Astrocyte (in vitro differentiated cells and primary cell): ENCODE data around the gene TRERF1. TPM values are rescaled to one million over a fixed set of nuclear protein-coding genes. Genes with fewer than 3 reads are reported as not detected.
A peak's percentile ranks its signal among the peaks of the same experiment; 100 is the strongest.

ENCODE experiments used
- DNase-seq: peaks from one replicate; pipeline ENCODE4 v3.0.0-alpha.2; 2010; ENCODE audit warnings: low read depth
- FAIRE-seq: peaks from 2 replicates; lab custom pipeline; 2011; peaks lifted over from hg19 to GRCh38; lab: Jason Lieb, UNC
- H2AFZ ChIP-seq: 2 replicates; pipeline ENCODE4 v1.6.0; 2012; ENCODE audit warnings: low read depth, low read length, inconsistent platforms
- H3K27ac ChIP-seq: 2 replicates; pipeline ENCODE4 v1.5.1; 2011; ENCODE audit warnings: low read depth, low read length, inconsistent platforms
- H3K27me3 ChIP-seq: 2 replicates; pipeline ENCODE4 v1.6.0; 2011; ENCODE audit warnings: low read length, inconsistent platforms; ENCODE audit not compliant: insufficient read depth
- H3K36me3 ChIP-seq: 2 replicates; pipeline ENCODE4 v1.5.1; 2011; ENCODE audit warnings: low read length, inconsistent platforms; ENCODE audit not compliant: insufficient read depth
- H3K4me1 ChIP-seq: 2 replicates; pipeline ENCODE4 v1.5.1; 2011; ENCODE audit warnings: low read length, inconsistent platforms; ENCODE audit not compliant: insufficient read depth
- H3K4me2 ChIP-seq: 2 replicates; pipeline ENCODE4 v1.6.0; 2012; ENCODE audit warnings: low read length, inconsistent platforms
- H3K4me3 ChIP-seq: 2 replicates; pipeline ENCODE4 v1.5.1; 2011; ENCODE audit warnings: low read depth, mild to moderate bottlenecking, low read length, inconsistent platforms; ENCODE audit not compliant: insufficient read depth
- H3K79me2 ChIP-seq: 2 replicates; pipeline ENCODE4 v1.6.0; 2012; ENCODE audit warnings: mild to moderate bottlenecking, low read length, inconsistent platforms; ENCODE audit not compliant: insufficient read depth
- H3K9ac ChIP-seq: 2 replicates; pipeline ENCODE4 v1.6.0; 2012; ENCODE audit warnings: mild to moderate bottlenecking, low read length, inconsistent platforms
- H3K9me3 ChIP-seq: 2 replicates; pipeline ENCODE4 v1.5.1; 2012; ENCODE audit warnings: low read depth, mild to moderate bottlenecking, low read length, inconsistent platforms; ENCODE audit not compliant: insufficient read depth
- H4K20me1 ChIP-seq: 2 replicates; pipeline ENCODE4 v1.6.0; 2012; ENCODE audit warnings: low read length, inconsistent platforms; ENCODE audit not compliant: insufficient read depth
- H3K27ac Mint-ChIP-seq: one replicate; pipeline ENCODE4 v1.8.0; 2021; ENCODE audit warnings: mild to moderate bottlenecking, mixed read lengths; ENCODE audit not compliant: unreplicated experiment
- H3K27me3 Mint-ChIP-seq: one replicate; pipeline ENCODE4 v1.8.0; 2021; ENCODE audit warnings: low read depth, mixed read lengths; ENCODE audit not compliant: unreplicated experiment
- H3K36me3 Mint-ChIP-seq: one replicate; pipeline ENCODE4 v1.8.0; 2021; ENCODE audit warnings: low read depth, mixed read lengths; ENCODE audit not compliant: unreplicated experiment
- H3K4me1 Mint-ChIP-seq: one replicate; pipeline ENCODE4 v1.8.0; 2021; ENCODE audit warnings: low read depth, mixed read lengths; ENCODE audit not compliant: unreplicated experiment
- H3K4me3 Mint-ChIP-seq: one replicate; pipeline ENCODE4 v1.8.0; 2021; ENCODE audit warnings: mild to moderate bottlenecking, moderate library complexity, mixed read lengths; ENCODE audit not compliant: unreplicated experiment
- H3K9me3 Mint-ChIP-seq: one replicate; pipeline ENCODE4 v1.8.0; 2021; ENCODE audit warnings: mild to moderate bottlenecking, mixed read lengths; ENCODE audit not compliant: unreplicated experiment
- EZH2 ChIP-seq: IDR thresholded peaks from 2 replicates; pipeline ENCODE4 v1.6.1; 2012; ENCODE audit warnings: mild to moderate bottlenecking, low read length, inconsistent platforms; ENCODE audit not compliant: insufficient read depth
- total RNA-seq: library from RNA; stranded (reverse); gene quantifications from 2 replicates; pipeline ENCODE4 v1.2.1, GENCODE V29; 2021
- TF ChIP-seq, protein P1 (sequence below): IDR thresholded peaks from 2 replicates; pipeline ENCODE4 v1.5.1; 2011; ENCODE audit warnings: low read depth, mild to moderate bottlenecking, inconsistent platforms, low read length, moderate library complexity; ENCODE audit not compliant: insufficient read depth

The TRERF1 gene
- total RNA-seq, 1 donor from 2014 or later, result 8.6 TPM

DNA sequence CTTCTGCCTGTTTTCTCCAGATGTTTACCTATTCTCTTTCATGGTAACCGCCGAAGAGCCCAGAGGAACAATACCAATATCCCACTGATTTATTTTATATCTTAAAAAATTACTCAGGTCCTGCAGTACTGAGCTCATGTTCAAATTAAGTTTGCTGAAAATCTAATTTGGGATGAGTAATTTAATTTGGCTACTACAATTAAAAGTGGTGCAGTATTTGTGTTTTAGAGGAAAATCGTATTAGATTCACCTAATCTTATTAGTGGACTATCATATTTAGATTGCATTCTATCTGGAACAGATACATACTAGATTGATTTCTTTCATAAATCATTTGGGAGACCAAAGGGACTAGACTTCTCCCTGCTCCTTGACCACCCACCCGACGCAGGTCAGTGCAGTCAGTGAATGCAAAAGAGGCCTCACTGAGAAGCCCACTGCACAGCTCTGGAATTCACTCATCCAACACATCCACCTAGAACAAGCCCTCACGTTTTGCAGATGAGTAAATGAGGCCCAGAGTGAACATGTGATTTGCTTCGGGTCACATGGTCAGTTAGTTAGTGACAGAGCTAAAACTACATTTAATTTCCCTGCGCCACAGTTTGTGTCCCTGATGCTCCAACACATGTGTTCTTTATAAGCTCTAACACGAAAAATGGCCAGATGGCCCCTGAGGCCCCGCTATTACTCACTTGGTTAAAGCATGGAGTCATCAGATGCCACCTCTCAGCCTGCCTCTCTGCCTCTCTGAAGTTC, 101.8 kb downstream of the TRERF1 start:
- Histone ChIP-seq H3K9me3 (no peaks in the 10 kb centered on the region), H3K4me1 (no peaks in the 10 kb centered on the region), H4K20me1 (no peaks in the 10 kb centered on the region), H3K4me2 (no peak overlapping the region), H3K36me3 (no peaks in the 10 kb centered on the region), H3K9ac (no peak overlapping the region), H3K27ac (no peak overlapping the region), H3K4me3 (no peak overlapping the region), H3K79me2 (no peaks in the 10 kb centered on the region), H2AFZ (no peak overlapping the region), H3K27me3 (no peaks in the 10 kb centered on the region)
- Mint-ChIP-seq H3K4me1 (peaks cover 7% of the 10 kb centered on the region), H3K27ac (no peak overlapping the region), H3K27me3 (no peaks in the 10 kb centered on the region), H3K36me3 (peaks cover 13% of the 10 kb centered on the region), H3K4me3 (no peak overlapping the region), H3K9me3 (peaks cover 4% of the 10 kb centered on the region)
- DNase-seq (no peak), FAIRE-seq (no peak)
- TF ChIP-seq EZH2, result no peak
- TF ChIP-seq, protein P1, sequence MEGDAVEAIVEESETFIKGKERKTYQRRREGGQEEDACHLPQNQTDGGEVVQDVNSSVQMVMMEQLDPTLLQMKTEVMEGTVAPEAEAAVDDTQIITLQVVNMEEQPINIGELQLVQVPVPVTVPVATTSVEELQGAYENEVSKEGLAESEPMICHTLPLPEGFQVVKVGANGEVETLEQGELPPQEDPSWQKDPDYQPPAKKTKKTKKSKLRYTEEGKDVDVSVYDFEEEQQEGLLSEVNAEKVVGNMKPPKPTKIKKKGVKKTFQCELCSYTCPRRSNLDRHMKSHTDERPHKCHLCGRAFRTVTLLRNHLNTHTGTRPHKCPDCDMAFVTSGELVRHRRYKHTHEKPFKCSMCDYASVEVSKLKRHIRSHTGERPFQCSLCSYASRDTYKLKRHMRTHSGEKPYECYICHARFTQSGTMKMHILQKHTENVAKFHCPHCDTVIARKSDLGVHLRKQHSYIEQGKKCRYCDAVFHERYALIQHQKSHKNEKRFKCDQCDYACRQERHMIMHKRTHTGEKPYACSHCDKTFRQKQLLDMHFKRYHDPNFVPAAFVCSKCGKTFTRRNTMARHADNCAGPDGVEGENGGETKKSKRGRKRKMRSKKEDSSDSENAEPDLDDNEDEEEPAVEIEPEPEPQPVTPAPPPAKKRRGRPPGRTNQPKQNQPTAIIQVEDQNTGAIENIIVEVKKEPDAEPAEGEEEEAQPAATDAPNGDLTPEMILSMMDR, result no peak

DNA sequence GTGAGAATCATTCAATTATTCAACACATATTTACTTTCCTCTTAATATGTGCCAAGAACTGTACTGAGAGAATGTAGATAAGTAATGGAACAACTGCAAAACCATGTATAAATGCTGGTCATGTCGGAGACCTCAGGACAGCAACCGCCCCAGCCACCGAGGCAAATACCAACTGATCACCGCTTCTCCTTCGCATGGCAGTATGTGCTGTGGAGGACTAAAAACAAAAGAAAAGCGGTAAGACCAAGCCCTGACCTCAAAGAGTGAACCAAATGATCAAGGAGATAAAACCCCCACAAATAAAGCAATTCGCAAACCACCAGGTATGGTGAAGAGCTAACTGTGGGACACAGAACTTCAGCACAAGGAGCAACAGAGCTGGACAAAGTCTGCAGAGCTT, 104.3 kb downstream of the TRERF1 start:
- H3K36me3 Mint-ChIP-seq, result peaks cover 16% of the 10 kb centered on the region
- H3K79me2 ChIP-seq, result no peaks in the 10 kb centered on the region
- H3K4me2 ChIP-seq, result no peak overlapping the region
- H3K27me3 Mint-ChIP-seq, result no peaks in the 10 kb centered on the region
- H3K4me3 ChIP-seq, result no peak overlapping the region
- H3K27me3 ChIP-seq, result no peaks in the 10 kb centered on the region
- no peak overlapping the region for H3K27ac Mint-ChIP-seq
- peaks cover 3% of the 10 kb centered on the region for H3K9me3 Mint-ChIP-seq
- H3K27ac ChIP-seq, result no peak overlapping the region
- DNase-seq, result no peak
- no peak overlapping the region for H3K9ac ChIP-seq
- peaks cover 3% of the 10 kb centered on the region for H3K4me1 Mint-ChIP-seq
- no peaks in the 10 kb centered on the region for H4K20me1 ChIP-seq
- no peak overlapping the region for H3K4me3 Mint-ChIP-seq
- FAIRE-seq, result no peak
- no peaks in the 10 kb centered on the region for H3K9me3 ChIP-seq
- no peak for TF ChIP-seq EZH2
- TF ChIP-seq, protein P1, result no peak
- no peak overlapping the region for H2AFZ ChIP-seq
- no peaks in the 10 kb centered on the region for H3K36me3 ChIP-seq
- no peaks in the 10 kb centered on the region for H3K4me1 ChIP-seq

DNA sequence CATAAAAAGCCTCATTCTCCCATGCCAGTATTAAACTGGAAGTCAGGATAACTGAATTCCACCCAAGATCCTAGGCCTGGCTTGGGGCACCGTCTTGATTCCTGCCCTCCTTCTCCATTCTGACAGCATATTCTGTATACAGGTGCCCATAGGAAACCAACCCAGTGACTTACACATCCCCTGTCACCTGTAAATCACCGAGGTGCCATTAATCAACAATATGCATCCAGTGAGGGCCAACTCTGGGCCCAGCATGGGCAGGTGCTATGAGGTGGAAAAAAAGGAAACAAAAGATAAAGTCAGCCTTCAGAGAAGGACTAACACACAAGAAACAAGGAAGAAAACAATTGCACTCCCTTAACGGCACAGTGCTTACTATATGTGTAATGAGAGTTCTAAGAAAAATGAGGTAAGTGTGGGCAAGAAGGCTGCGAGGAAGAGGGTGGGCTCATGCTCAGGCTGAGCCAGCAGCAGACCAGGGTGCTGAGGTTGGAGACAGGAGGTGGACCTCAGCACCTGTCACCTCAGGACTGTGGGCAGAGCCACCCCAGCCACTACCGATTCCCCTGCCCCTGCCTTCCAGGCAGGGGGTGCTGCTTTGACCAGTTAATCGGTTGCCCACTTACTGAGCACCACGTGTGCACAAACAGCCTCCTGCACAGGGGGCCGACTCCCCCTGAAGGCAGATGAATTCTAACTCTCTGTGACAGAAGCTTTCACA, 105.9 kb downstream of the TRERF1 start:
- H3K79me2 ChIP-seq, result no peaks in the 10 kb centered on the region
- H2AFZ ChIP-seq, result no peak overlapping the region
- no peaks in the 10 kb centered on the region for H4K20me1 ChIP-seq
- H3K36me3 ChIP-seq, result no peaks in the 10 kb centered on the region
- H3K9ac ChIP-seq, result no peak overlapping the region
- Mint-ChIP-seq H3K27me3 (no peaks in the 10 kb centered on the region), H3K9me3 (peaks cover 3% of the 10 kb centered on the region), H3K4me3 (no peak overlapping the region), H3K36me3 (peaks cover 14% of the 10 kb centered on the region), H3K4me1 (peaks cover 3% of the 10 kb centered on the region), H3K27ac (peak overlapping the region; percentile 44)
- FAIRE-seq, result no peak
- H3K4me1 ChIP-seq, result no peaks in the 10 kb centered on the region
- H3K9me3 ChIP-seq, result no peaks in the 10 kb centered on the region
- no peak overlapping the region for H3K4me3 ChIP-seq
- no peak overlapping the region for H3K27ac ChIP-seq
- TF ChIP-seq EZH2, result no peak
- TF ChIP-seq, protein P1, result no peak
- H3K27me3 ChIP-seq, result no peaks in the 10 kb centered on the region
- H3K4me2 ChIP-seq, result no peak overlapping the region
- DNase-seq, result no peak
